IMR-90 (cell line): Measurements from ENCODE around the gene SDK1. TPM values are rescaled to one million over a fixed set of nuclear protein-coding genes. Genes with fewer than 3 reads are reported as not detected.

ENCODE experiments used
- ATAC-seq: fragments of 200-7000 bp; cut with Tn5 transposase; 2 replicates; pipeline ENCODE4 v1.9.1; 2020; ENCODE audit warnings: low read depth, mild to moderate bottlenecking, moderate library complexity
- BruUV-seq: library from RNA; stranded (reverse); fragments of 400-500 nt; replicated peaks from 2 replicates; lab custom pipeline; 2021; lab: Mats Ljungman, UMichigan
- CTCF ChIA-PET: fragments of 300-600 bp; formaldehyde crosslinking; extraction: SDS; loops from one replicate; lab custom pipeline; 2021; ENCODE audit warnings: antibody characterized with exemption; lab: Yijun Ruan, JAX
- POLR2A ChIA-PET: fragments of 300-600 bp; sonication (Branson Sonifier 250); formaldehyde crosslinking; loops from one replicate; lab custom pipeline; 2022; ENCODE audit warnings: antibody characterized with exemption; ENCODE audit not compliant: unreplicated experiment; lab: Charles Lee
- DNase-seq: peaks from one replicate; pipeline ENCODE4 v3.0.0; 2013
- H2AFZ ChIP-seq: replicated peaks from 2 replicates; pipeline ENCODE3; 2013; ENCODE audit warnings: low read length, mild to moderate bottlenecking; ENCODE audit not compliant: poor library complexity
- H2AK5ac ChIP-seq: 2 replicates; pipeline ENCODE4 v1.6.1; 2013; ENCODE audit warnings: low read depth, low read length, inconsistent platforms
- H2AK9ac ChIP-seq: replicated peaks from 2 replicates; pipeline ENCODE3; 2013; ENCODE audit warnings: mild to moderate bottlenecking, low read depth, low read length, moderate library complexity; ENCODE audit not compliant: poor library complexity
- H2BK120ac ChIP-seq: 2 replicates; pipeline ENCODE4 v1.6.1; 2013; ENCODE audit warnings: low read depth, low read length, inconsistent platforms
- H2BK15ac ChIP-seq: 3 replicates; pipeline ENCODE4 v1.6.1; 2013; ENCODE audit warnings: low read depth, low read length, inconsistent platforms
- H2BK20ac ChIP-seq: 2 replicates; pipeline ENCODE4 v1.6.1; 2013; ENCODE audit warnings: low read depth, mild to moderate bottlenecking, inconsistent platforms, low read length, moderate library complexity
- H2BK5ac ChIP-seq: 2 replicates; pipeline ENCODE4 v1.6.1; 2013; ENCODE audit warnings: mild to moderate bottlenecking, low read depth, low read length, inconsistent platforms; ENCODE audit not compliant: poor library complexity, severe bottlenecking
- H3K14ac ChIP-seq: replicated peaks from 2 replicates; pipeline ENCODE4 v1.6.1; 2013; ENCODE audit warnings: low read depth, low read length, inconsistent platforms
- H3K18ac ChIP-seq: 2 replicates; pipeline ENCODE4 v1.6.1; 2013; ENCODE audit warnings: low read depth, low read length, control low read depth
- H3K23ac ChIP-seq: 2 replicates; pipeline ENCODE4 v1.6.1; 2013; ENCODE audit warnings: low read depth, low read length, inconsistent platforms
- H3K27ac ChIP-seq: 2 replicates; pipeline ENCODE4 v1.5.1; 2013; ENCODE audit warnings: mild to moderate bottlenecking, control low read depth, low read length; ENCODE audit not compliant: insufficient read depth
- H3K27me3 ChIP-seq: 2 replicates; pipeline ENCODE4 v1.6.1; 2013; ENCODE audit warnings: low read length; ENCODE audit not compliant: control insufficient read depth, insufficient read depth
- H3K36me3 ChIP-seq: 2 replicates; pipeline ENCODE4 v1.6.1; 2013; ENCODE audit warnings: low read length, mixed read lengths; ENCODE audit not compliant: control insufficient read depth, insufficient read depth
- H3K4ac ChIP-seq: 2 replicates; pipeline ENCODE4 v1.6.1; 2013; ENCODE audit warnings: low read depth, low read length, inconsistent platforms
- H3K4me1 ChIP-seq: 2 replicates; pipeline ENCODE4 v1.6.1; 2013; ENCODE audit warnings: low read length, mixed read lengths; ENCODE audit not compliant: control insufficient read depth, insufficient read depth
- H3K4me2 ChIP-seq: 2 replicates; pipeline ENCODE4 v1.6.1; 2013; ENCODE audit warnings: low read depth, mild to moderate bottlenecking, control low read depth, low read length, moderate library complexity
- H3K4me3 ChIP-seq: 2 replicates; pipeline ENCODE4 v1.5.1; 2013; ENCODE audit warnings: low read depth, mild to moderate bottlenecking, control low read depth, low read length, moderate library complexity; ENCODE audit not compliant: insufficient read depth
- H3K56ac ChIP-seq: 2 replicates; pipeline ENCODE4 v1.6.1; 2013; ENCODE audit warnings: low read length, inconsistent platforms; ENCODE audit not compliant: insufficient read depth; ENCODE audit errors: extremely low read depth
- H3K79me1 ChIP-seq, 2 experiments: 2 replicates each; pipeline ENCODE4 v1.6.1; 2013; ENCODE audit warnings: low read length in 2 of 2, inconsistent platforms in 1 of 2, low read depth in 1 of 2
- H3K9ac ChIP-seq: 2 replicates; pipeline ENCODE4 v1.6.1; 2013; ENCODE audit warnings: low read depth, low read length, control low read depth
- H3K9me1 ChIP-seq: 2 replicates; pipeline ENCODE4 v1.6.1; 2013; ENCODE audit warnings: low read length, inconsistent platforms; ENCODE audit not compliant: insufficient read depth
- H3K9me3 ChIP-seq: 2 replicates; pipeline ENCODE4 v1.6.1; 2013; ENCODE audit warnings: low read length; ENCODE audit not compliant: control insufficient read depth, insufficient read depth
- H4K20me1 ChIP-seq: 2 replicates; pipeline ENCODE4 v1.6.1; 2013; ENCODE audit warnings: low read length, inconsistent platforms; ENCODE audit not compliant: insufficient read depth
- H4K5ac ChIP-seq: 2 replicates; pipeline ENCODE4 v1.6.1; 2013; ENCODE audit warnings: mild to moderate bottlenecking, low read depth, low read length, control low read depth
- H4K8ac ChIP-seq, 2 experiments: 2 replicates each; pipeline ENCODE4 v1.6.1; 2013; ENCODE audit warnings: low read depth in 2 of 2, low read length in 2 of 2, control low read depth in 1 of 2, inconsistent platforms in 1 of 2
- H4K91ac ChIP-seq: 2 replicates; pipeline ENCODE4 v1.6.1; 2013; ENCODE audit warnings: low read depth, low read length, inconsistent platforms; ENCODE audit not compliant: insufficient read depth
- BHLHE40 ChIP-seq: fragments of 150-350 bp; IDR thresholded peaks from 2 replicates; pipeline ENCODE4 v1.6.1; 2016; ENCODE audit warnings: mild to moderate bottlenecking, low read depth, low read length
- CEBPB ChIP-seq: IDR thresholded peaks from 2 replicates; pipeline ENCODE4 v1.6.1; 2012; ENCODE audit warnings: low read depth, low read length, improper control_type of control experiment
- CHD1 ChIP-seq: IDR thresholded peaks from 2 replicates; pipeline ENCODE4 v1.6.1; 2012; ENCODE audit warnings: low read depth, low read length, improper control_type of control experiment
- CTCF ChIP-seq: conservative IDR thresholded peaks from 2 replicates; pipeline ENCODE4 v1.5.1; 2012; ENCODE audit warnings: mild to moderate bottlenecking, low read depth, low read length, improper control_type of control experiment
- ELK1 ChIP-seq: fragments of 150-350 bp; IDR thresholded peaks from 2 replicates; pipeline ENCODE4 v1.6.1; 2016; ENCODE audit warnings: low read depth, mild to moderate bottlenecking, low read length, moderate library complexity, borderline replicate concordance
- FOS ChIP-seq: fragments of 150-350 bp; IDR thresholded peaks from 2 replicates; pipeline ENCODE4 v1.6.1; 2016; ENCODE audit warnings: low read depth, low read length
- MAFK ChIP-seq: IDR thresholded peaks from 2 replicates; pipeline ENCODE4 v1.6.1; 2012; ENCODE audit warnings: low read depth, low read length, improper control_type of control experiment
- MAZ ChIP-seq: IDR thresholded peaks from 2 replicates; pipeline ENCODE4 v1.6.1; 2012; ENCODE audit warnings: low read depth, mild to moderate bottlenecking, low read length, improper control_type of control experiment, moderate library complexity, borderline replicate concordance
- MXI1 ChIP-seq: IDR thresholded peaks from 2 replicates; pipeline ENCODE4 v1.6.1; 2012; ENCODE audit warnings: low read depth, mild to moderate bottlenecking, low read length, moderate library complexity, borderline replicate concordance
- NFE2L2 ChIP-seq: fragments of 150-350 bp; IDR thresholded peaks from 2 replicates; pipeline ENCODE4 v1.6.1; 2016; ENCODE audit warnings: low read depth, mild to moderate bottlenecking, low read length
- POLR2A ChIP-seq: IDR thresholded peaks from 2 replicates; pipeline ENCODE4 v1.6.1; 2012; ENCODE audit warnings: mild to moderate bottlenecking, low read depth, low read length
- RAD21 ChIP-seq: IDR thresholded peaks from 2 replicates; pipeline ENCODE4 v1.6.1; 2012; ENCODE audit warnings: low read length, improper control_type of control experiment
- RCOR1 ChIP-seq: IDR thresholded peaks from 2 replicates; pipeline ENCODE4 v1.6.1; 2012; ENCODE audit warnings: mild to moderate bottlenecking, low read length, improper control_type of control experiment; ENCODE audit not compliant: insufficient replicate concordance
- RFX5 ChIP-seq: IDR thresholded peaks from 2 replicates; pipeline ENCODE4 v1.8.0; 2012; ENCODE audit warnings: low read depth, mild to moderate bottlenecking, low read length, moderate library complexity
- SMC3 ChIP-seq: fragments of 150-350 bp; IDR thresholded peaks from 2 replicates; pipeline ENCODE4 v1.6.1; 2016; ENCODE audit warnings: low read depth, mild to moderate bottlenecking, antibody characterized with exemption, low read length, moderate library complexity
- USF2 ChIP-seq: fragments of 150-350 bp; IDR thresholded peaks from 2 replicates; pipeline ENCODE4 v1.6.1; 2017; ENCODE audit warnings: mild to moderate bottlenecking, antibody characterized with exemption, low read length, low read depth
- WGBS, 2 experiments: methylation state at CpG; one replicate each; pipeline versions ENCODE4 v1.1.5 to v1.1.7; 2013; ENCODE audit warnings: missing lambda C conversion rate in 2 of 2; ENCODE audit not compliant: insufficient read length in 1 of 2; ENCODE audit errors: extremely low coverage in 2 of 2; 5-methylcytosine and 5-hydroxymethylcytosine counted together
- dilution Hi-C: fragments of 300-500 bp; cut with HindIII; formaldehyde crosslinking; loops from one replicate; pipeline ENCODE4 v1.14.3; 2018; ENCODE audit warnings: low sequenced_read_pairs; ENCODE audit not compliant: unreplicated experiment
- in situ Hi-C: fragments of 300-500 bp; cut with MboI; formaldehyde crosslinking; loops from 3 replicates; pipeline ENCODE4 v1.14.3; 2019; ENCODE audit warnings: low sequenced_read_pairs, inconsistent platforms, mixed read lengths
- intact Hi-C: fragments of 100-400 bp; cut with micrococcal nuclease; formaldehyde crosslinking; loops from 2 replicates; pipeline ENCODE4 v1.10.0; 2022
- polyA plus RNA-seq, 3 experiments: library from polyadenylated mRNA; depleted of rRNA; stranded (reverse); fragments of >200 nt; gene quantifications; 2 replicates each; pipeline ENCODE4 v1.2.3, GENCODE V29; 2012; ENCODE audit warnings: low replicate concordance in 1 of 3
- total RNA-seq: library from RNA; depleted of rRNA; stranded (reverse); fragments of >200 nt; gene quantifications from 2 replicates; pipeline ENCODE4 v1.2.3, GENCODE V29; 2012

SDK1 gene
- total and polyA plus RNA-seq, 2 of the 4 experiments (the other 2 are of a cell fraction), result 1.5 to 1.6 TPM

GRCh38 chr7:4085937-4086691 is 785.1 kb downstream of the SDK1 start:
- in situ Hi-C loops, result no loop called here

More at GRCh38 chr7:4085937-4086691, 785.1 kb downstream of the SDK1 start:
- H2BK20ac ChIP-seq, result no peak overlapping the region
- no peak overlapping the region for H3K4me2 ChIP-seq
- dilution Hi-C loops (no loop called here), intact Hi-C loops (no loop called here)
- 62% methylated on average over 4 of the region's 12 CpGs; no CpG with 5 or more reads in 1 of the 2 experiments for WGBS, 2 experiments
- H4K5ac ChIP-seq, result no peak overlapping the region
- H3K79me1 ChIP-seq, result no peaks in the 10 kb centered on the region
- H3K9ac ChIP-seq, result no peak overlapping the region
- H3K9me1 ChIP-seq, result no peaks in the 10 kb centered on the region
- no peak overlapping the region for H2AK5ac ChIP-seq
- H3K9me3 ChIP-seq, result peaks cover 10% of the 10 kb centered on the region
- H3K27ac ChIP-seq, result no peak overlapping the region
- no peaks in the 10 kb centered on the region for H4K20me1 ChIP-seq
- H2BK5ac ChIP-seq, result no peak overlapping the region
- H2BK15ac ChIP-seq, result no peak overlapping the region
- no peak overlapping the region for H4K91ac ChIP-seq
- H3K14ac ChIP-seq, result no peak overlapping the region
- no peak overlapping the region for H3K18ac ChIP-seq
- H2AK9ac ChIP-seq, result no peak overlapping the region
- H2AFZ ChIP-seq, result no peak overlapping the region
- BruUV-seq, result no TSS peak
- H3K4me3 ChIP-seq, result no peak overlapping the region
- no peak for TF ChIP-seq MXI1
- no peak for TF ChIP-seq RCOR1
- TF ChIP-seq CTCF, result no peak
- no peak for TF ChIP-seq MAZ
- TF ChIP-seq CEBPB, result no peak
- TF ChIP-seq RFX5, result no peak
- no peak for TF ChIP-seq MAFK
- no peak for TF ChIP-seq USF2
- TF ChIP-seq BHLHE40, result no peak
- no peak for TF ChIP-seq CHD1
- no peak for TF ChIP-seq SMC3
- TF ChIP-seq RAD21, result no peak
- TF ChIP-seq NFE2L2, result no peak
- TF ChIP-seq POLR2A, result no peak
- no peak for TF ChIP-seq ELK1
- no peak for TF ChIP-seq FOS
- no peaks in the 10 kb centered on the region for H3K36me3 ChIP-seq
- no peak overlapping the region for H3K56ac ChIP-seq
- no peak for DNase-seq
- H4K8ac ChIP-seq, result no peak overlapping the region
- POLR2A ChIA-PET, result no interaction called here
- CTCF ChIA-PET, result no interaction called here
- no peak overlapping the region for H2BK120ac ChIP-seq
- H3K23ac ChIP-seq, result no peak overlapping the region
- H3K4me1 ChIP-seq, result no peaks in the 10 kb centered on the region
- H3K27me3 ChIP-seq, result no peaks in the 10 kb centered on the region
- no peak overlapping the region for H3K4ac ChIP-seq
- no peak for ATAC-seq
